Mesothelial cell of epicardium (in vitro differentiated cells): ENCODE data around the gene ZNF57. TPM values are rescaled to one million over a fixed set of nuclear protein-coding genes. Genes with fewer than 3 reads are reported as not detected.
"Not testable (repeated sequence)": the region's sequence is repeated elsewhere in the genome, so short reads cannot be mapped to it uniquely, and the experiment has no call there.

Source experiments
- DNase-seq, 2 experiments: peaks; one replicate each; pipeline ENCODE4 v3.0.0; 2021; ENCODE audit warnings: low spot score in 2 of 2; ENCODE audit not compliant: unreplicated experiment in 2 of 2
- H3K27ac Mint-ChIP-seq: 2 replicates; pipeline ENCODE4 v1.8.0; 2021; ENCODE audit warnings: mixed read lengths
- H3K27me3 Mint-ChIP-seq: 2 replicates; pipeline ENCODE4 v1.8.0; 2021; ENCODE audit warnings: low read depth, mixed read lengths
- H3K36me3 Mint-ChIP-seq: 2 replicates; pipeline ENCODE4 v1.8.0; 2021; ENCODE audit warnings: mixed read lengths
- H3K4me1 Mint-ChIP-seq: 2 replicates; pipeline ENCODE4 v1.8.0; 2021; ENCODE audit warnings: mixed read lengths
- H3K4me3 Mint-ChIP-seq: 2 replicates; pipeline ENCODE4 v1.8.0; 2021; ENCODE audit warnings: mild to moderate bottlenecking, moderate library complexity, mixed read lengths
- H3K9me3 Mint-ChIP-seq: 2 replicates; pipeline ENCODE4 v1.8.0; 2021; ENCODE audit warnings: mixed read lengths
- CTCF ChIP-seq: fragments of 200-600 bp; sonication (generic); IDR thresholded peaks from one replicate; pipeline ENCODE4 v1.5.0; 2021; ENCODE audit warnings: antibody characterized with exemption; ENCODE audit not compliant: unreplicated experiment
- total RNA-seq: library from RNA; stranded (reverse); gene quantifications from 3 replicates; pipeline ENCODE4 v1.2.1, GENCODE V29; 2021

ZNF57 gene
- total RNA-seq, 1 donor from 2014 or later = 3.9 TPM

DNA sequence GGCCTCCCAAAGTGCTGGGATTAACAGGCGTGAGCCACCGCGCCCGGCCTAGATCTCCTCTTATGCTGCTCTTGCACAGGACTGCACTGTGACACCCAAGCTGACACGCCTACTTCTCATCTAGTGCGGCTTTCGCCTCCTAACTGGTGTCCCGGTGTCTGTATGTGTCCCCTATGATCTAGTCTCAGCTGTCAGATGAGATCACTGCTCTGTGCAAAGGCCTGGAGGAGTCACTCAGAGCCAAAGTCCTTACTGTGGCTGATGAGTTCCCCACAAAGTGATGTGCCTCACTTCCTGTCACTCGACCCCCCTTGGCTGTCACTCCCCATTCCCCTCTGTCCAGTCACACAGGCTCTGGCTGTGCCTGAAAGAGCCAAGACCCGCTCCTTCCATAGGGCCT lies 31.1 kb upstream of the ZNF57 start:
- Mint-ChIP-seq H3K4me1 (peaks cover 5% of the 10 kb centered on the region), H3K36me3 (no peaks in the 10 kb centered on the region), H3K9me3 (peaks cover 28% of the 10 kb centered on the region), H3K27me3 (no peaks in the 10 kb centered on the region), H3K4me3 (no peak overlapping the region), H3K27ac (no peak overlapping the region)
- DNase-seq = no peak
- no peak for TF ChIP-seq CTCF

DNA sequence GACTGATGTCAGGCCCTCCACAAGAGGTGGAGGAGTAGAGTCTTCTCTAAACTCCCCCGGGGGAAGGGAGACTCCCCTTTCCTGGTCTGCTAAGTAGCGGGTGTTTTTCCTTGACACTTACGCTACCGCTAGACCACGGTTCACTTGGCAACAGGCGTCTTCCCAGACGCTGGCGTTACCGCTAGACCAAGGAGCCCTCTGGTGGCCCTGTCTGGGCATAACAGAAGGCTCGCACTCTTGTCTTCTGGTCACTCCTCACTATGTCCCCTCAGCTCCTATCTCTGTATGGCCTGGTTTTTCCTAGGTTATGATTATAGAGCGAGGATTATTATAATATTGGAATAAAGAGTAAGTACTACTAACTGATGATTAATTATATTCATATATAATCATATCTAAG lies 28.6 kb upstream of the ZNF57 start:
- not testable (repeated sequence) for H3K4me1 Mint-ChIP-seq, H3K27me3 Mint-ChIP-seq, DNase-seq, H3K4me3 Mint-ChIP-seq, H3K36me3 Mint-ChIP-seq, H3K27ac Mint-ChIP-seq
- peaks cover 22% of the 10 kb centered on the region for H3K9me3 Mint-ChIP-seq

DNA sequence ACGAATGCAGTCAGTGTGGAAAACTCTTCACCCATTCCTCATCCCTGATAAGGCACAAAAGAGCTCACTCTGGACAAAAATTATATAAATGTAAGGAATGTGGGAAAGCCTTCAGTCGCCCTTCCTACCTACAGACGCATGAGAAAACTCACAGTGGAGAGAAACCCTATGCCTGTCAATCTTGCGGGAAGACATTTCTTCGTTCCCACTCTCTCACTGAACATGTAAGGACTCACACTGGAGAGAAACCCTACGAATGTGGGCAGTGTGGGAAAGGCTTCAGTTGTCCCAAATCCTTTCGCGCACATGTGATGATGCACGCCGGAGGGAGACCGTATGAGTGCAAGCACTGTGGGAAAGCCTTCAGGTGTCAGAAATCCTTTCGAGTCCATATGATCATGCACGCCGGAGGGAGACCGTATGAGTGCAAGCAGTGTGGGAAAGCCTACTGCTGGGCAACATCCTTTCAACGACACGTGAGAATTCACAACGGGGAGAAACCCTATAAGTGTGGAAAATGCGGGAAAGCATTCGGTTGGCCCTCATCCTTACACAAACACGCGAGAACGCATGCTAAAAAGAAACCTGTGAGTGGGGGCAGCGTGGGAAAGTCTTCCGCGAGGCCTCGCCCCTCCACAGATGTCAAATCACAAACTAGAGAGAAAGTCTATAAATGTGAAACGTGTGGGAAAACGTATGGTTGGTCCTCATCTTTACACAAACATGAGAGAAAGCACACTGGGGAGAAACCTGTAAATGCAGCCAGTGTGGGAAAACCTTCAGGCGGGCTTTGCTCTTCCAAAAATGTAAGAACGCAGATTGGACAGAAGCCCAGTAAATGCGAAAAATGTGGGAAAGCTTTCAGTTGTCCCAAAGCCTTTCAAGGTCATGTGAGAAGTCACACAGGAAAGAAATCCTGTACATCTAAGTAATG lies 23.1 kb upstream of the ZNF57 start:
- peaks cover 2% of the 10 kb centered on the region for H3K36me3 Mint-ChIP-seq
- H3K4me3 Mint-ChIP-seq = no peak overlapping the region
- H3K4me1 Mint-ChIP-seq = no peaks in the 10 kb centered on the region
- H3K27me3 Mint-ChIP-seq = no peaks in the 10 kb centered on the region
- H3K9me3 Mint-ChIP-seq = peaks cover 16% of the 10 kb centered on the region
- DNase-seq = no peak
- no peak for TF ChIP-seq CTCF
- no peak overlapping the region for H3K27ac Mint-ChIP-seq

GRCh38 chr19:2883686-2884439 lies 16.9 kb upstream of the ZNF57 start:
- Mint-ChIP-seq H3K4me1 (no peaks in the 10 kb centered on the region), H3K27me3 (no peaks in the 10 kb centered on the region), H3K9me3 (peaks cover 3% of the 10 kb centered on the region), H3K4me3 (no peak overlapping the region), H3K27ac (no peak overlapping the region), H3K36me3 (peaks cover 2% of the 10 kb centered on the region)
- no peak for TF ChIP-seq CTCF
- no peak for DNase-seq

GRCh38 chr19:2885736-2886135 lies 15.0 kb upstream of the ZNF57 start:
- Mint-ChIP-seq H3K4me3 (no peak overlapping the region), H3K27ac (no peak overlapping the region), H3K9me3 (no peaks in the 10 kb centered on the region), H3K36me3 (no peaks in the 10 kb centered on the region), H3K4me1 (no peaks in the 10 kb centered on the region), H3K27me3 (no peaks in the 10 kb centered on the region)
- DNase-seq = no peak
- no peak for TF ChIP-seq CTCF

- no peaks in the 10 kb centered on the region for H3K9me3 Mint-ChIP-seq
Measured at GRCh38 chr19:2887391-2887914, 13.3 kb upstream of the ZNF57 start.

More at GRCh38 chr19:2887391-2887914, 13.3 kb upstream of the ZNF57 start:
- no peak overlapping the region for H3K4me3 Mint-ChIP-seq
- no peak overlapping the region for H3K27ac Mint-ChIP-seq
- no peaks in the 10 kb centered on the region for H3K36me3 Mint-ChIP-seq
- H3K27me3 Mint-ChIP-seq = no peaks in the 10 kb centered on the region
- DNase-seq = no peak
- H3K4me1 Mint-ChIP-seq = no peaks in the 10 kb centered on the region
- peak; percentile 67 for TF ChIP-seq CTCF
